ENCODE results near the gene DHX38.
"Not testable (repeated sequence)": the region's sequence is repeated elsewhere in the genome, so short reads cannot be mapped to it uniquely, and the experiment has no call there.

Gene DHX38

GRCh38 chr16:72060405-72060804 is 33.2 kb upstream of the DHX38 start:
- Histone ChIP-seq H3K9me3 (ENCODE audit: control insufficient read depth in 1 of 2, low read length in 2 of 2) (no peaks in the 10 kb centered on the region), H3K36me3 (ENCODE audit: control insufficient read depth in 1 of 2, insufficient read depth in 2 of 2, low read length in 2 of 2) (peaks cover 0 to 3% of the 10 kb centered on the region in 2 donors), H3K27me3 (ENCODE audit: control insufficient read depth in 1 of 2, insufficient read depth in 2 of 2, low read length in 2 of 2) (no peaks in the 10 kb centered on the region), H3K9ac (ENCODE audit: low read depth in 1 of 2, low read length in 2 of 2) (no peak overlapping the region), H3K4me1 (ENCODE audit: control insufficient read depth in 1 of 2, insufficient read depth in 2 of 2, low read length in 2 of 2) (no peaks in the 10 kb centered on the region), H3K4me3 (ENCODE audit: low read depth in 1 of 2, low read length in 2 of 2) (no peak overlapping the region), H3K27ac (ENCODE audit: low read depth, low read length) (no peak overlapping the region)

DNA sequence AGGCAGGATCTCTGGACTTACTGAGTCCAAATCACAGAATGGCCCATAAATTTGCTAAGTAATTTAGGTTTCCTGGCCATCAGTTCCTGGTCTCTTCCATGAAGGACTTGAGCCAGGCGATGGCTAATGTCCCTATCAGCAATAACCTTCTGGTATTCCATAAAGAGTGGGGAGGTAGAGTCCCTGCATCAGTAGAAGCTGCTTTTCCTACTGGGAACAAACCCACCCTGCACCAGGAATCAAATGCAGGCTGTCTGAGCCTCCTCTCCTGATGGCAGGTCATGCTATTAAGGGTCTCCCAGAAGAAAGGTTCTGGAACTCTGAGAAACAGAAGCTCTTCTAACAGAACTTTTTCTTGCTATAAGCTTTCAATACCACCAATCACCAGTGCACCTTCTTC is 32.1 kb upstream of the DHX38 start:
- H3K36me3 ChIP-seq (ENCODE audit: control insufficient read depth in 1 of 2, insufficient read depth in 2 of 2, low read length in 2 of 2) = peaks cover 0 to 3% of the 10 kb centered on the region in 2 donors
- no peak overlapping the region for H3K27ac ChIP-seq (ENCODE audit: low read depth, low read length)
- no peaks in the 10 kb centered on the region for H3K4me1 ChIP-seq (ENCODE audit: control insufficient read depth in 1 of 2, insufficient read depth in 2 of 2, low read length in 2 of 2)
- H3K4me3 ChIP-seq (ENCODE audit: low read depth in 1 of 2, low read length in 2 of 2) = no peak overlapping the region
- no peaks in the 10 kb centered on the region for H3K9me3 ChIP-seq (ENCODE audit: control insufficient read depth in 1 of 2, low read length in 2 of 2)
- H3K9ac ChIP-seq (ENCODE audit: low read depth in 1 of 2, low read length in 2 of 2) = no peak overlapping the region
- H3K27me3 ChIP-seq (ENCODE audit: control insufficient read depth in 1 of 2, insufficient read depth in 2 of 2, low read length in 2 of 2) = no peaks in the 10 kb centered on the region

GRCh38 chr16:72064361-72064894 is 29.2 kb upstream of the DHX38 start:
- no peaks in the 10 kb centered on the region for H3K4me1 ChIP-seq (ENCODE audit: control insufficient read depth in 1 of 2, insufficient read depth in 2 of 2, low read length in 2 of 2)
- H3K9ac ChIP-seq (ENCODE audit: low read depth in 1 of 2, low read length in 2 of 2) = no peak overlapping the region
- peaks cover 0 to 3% of the 10 kb centered on the region in 2 donors for H3K36me3 ChIP-seq (ENCODE audit: control insufficient read depth in 1 of 2, insufficient read depth in 2 of 2, low read length in 2 of 2)
- H3K4me3 ChIP-seq (ENCODE audit: low read depth in 1 of 2, low read length in 2 of 2) = no peak overlapping the region
- H3K9me3 ChIP-seq (ENCODE audit: control insufficient read depth in 1 of 2, low read length in 2 of 2) = no peaks in the 10 kb centered on the region
- no peaks in the 10 kb centered on the region for H3K27me3 ChIP-seq (ENCODE audit: control insufficient read depth in 1 of 2, insufficient read depth in 2 of 2, low read length in 2 of 2)
- no peak overlapping the region for H3K27ac ChIP-seq (ENCODE audit: low read depth, low read length)

DNA sequence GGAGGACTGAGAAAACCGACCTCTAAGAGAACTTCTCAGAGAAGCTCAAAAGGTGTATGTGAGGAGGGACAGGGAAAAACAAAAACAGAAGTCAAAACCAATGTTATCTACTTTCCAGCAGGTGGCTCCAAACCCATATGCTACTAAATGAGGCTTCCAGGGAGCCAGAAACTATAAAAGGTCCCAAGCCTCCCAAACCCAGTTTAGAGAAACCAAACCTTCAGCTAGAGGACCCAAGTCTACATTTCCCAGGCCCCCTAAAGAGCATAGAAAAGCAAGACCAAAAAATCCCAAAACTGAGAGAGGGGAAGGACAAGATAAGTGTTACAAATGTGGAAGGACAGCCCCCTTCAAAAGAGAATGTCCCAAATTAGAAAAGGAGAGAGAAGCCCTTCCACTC is 26.9 kb upstream of the DHX38 start:
- H3K4me1 ChIP-seq (ENCODE audit: control insufficient read depth in 1 of 2, insufficient read depth in 2 of 2, low read length in 2 of 2) = no peaks in the 10 kb centered on the region

GRCh38 chr16:72068930-72069329 is 24.7 kb upstream of the DHX38 start:
- H3K27ac ChIP-seq (ENCODE audit: low read depth, low read length) = no peak overlapping the region
- H3K27me3 ChIP-seq (ENCODE audit: control insufficient read depth in 1 of 2, insufficient read depth in 2 of 2, low read length in 2 of 2) = no peaks in the 10 kb centered on the region
- H3K9ac ChIP-seq (ENCODE audit: low read depth in 1 of 2, low read length in 2 of 2) = no peak overlapping the region
- H3K36me3 ChIP-seq (ENCODE audit: control insufficient read depth in 1 of 2, insufficient read depth in 2 of 2, low read length in 2 of 2) = peaks cover 0 to 3% of the 10 kb centered on the region in 2 donors
- H3K9me3 ChIP-seq (ENCODE audit: control insufficient read depth in 1 of 2, low read length in 2 of 2) = no peaks in the 10 kb centered on the region
- H3K4me3 ChIP-seq (ENCODE audit: low read depth in 1 of 2, low read length in 2 of 2) = no peak overlapping the region
- peaks cover 6 to 12% of the 10 kb centered on the region in 2 donors for H3K4me1 ChIP-seq (ENCODE audit: control insufficient read depth in 1 of 2, insufficient read depth in 2 of 2, low read length in 2 of 2)

More for the DNA sequence above, 26.9 kb upstream of the DHX38 start:
- Histone ChIP-seq H3K36me3 (ENCODE audit: control insufficient read depth in 1 of 2, insufficient read depth in 2 of 2, low read length in 2 of 2) (peaks cover 0 to 3% of the 10 kb centered on the region in 2 donors), H3K4me3 (ENCODE audit: low read depth in 1 of 2, low read length in 2 of 2) (no peak overlapping the region), H3K9me3 (ENCODE audit: control insufficient read depth in 1 of 2, low read length in 2 of 2) (no peaks in the 10 kb centered on the region), H3K9ac (ENCODE audit: low read depth in 1 of 2, low read length in 2 of 2) (no peak overlapping the region), H3K27me3 (ENCODE audit: control insufficient read depth in 1 of 2, insufficient read depth in 2 of 2, low read length in 2 of 2) (no peaks in the 10 kb centered on the region), H3K27ac (ENCODE audit: low read depth, low read length) (no peak overlapping the region)

GRCh38 chr16:72072514-72073342 is 20.9 kb upstream of the DHX38 start:
- Histone ChIP-seq H3K36me3 (ENCODE audit: control insufficient read depth in 1 of 2, insufficient read depth in 2 of 2, low read length in 2 of 2) (no peaks in the 10 kb centered on the region), H3K27ac (ENCODE audit: low read depth, low read length) (no peak overlapping the region), H3K4me3 (ENCODE audit: low read depth in 1 of 2, low read length in 2 of 2) (no peak overlapping the region)

GRCh38 chr16:72073560-72074230 is 20.0 kb upstream of the DHX38 start:
- no peaks in the 10 kb centered on the region for H3K36me3 ChIP-seq (ENCODE audit: control insufficient read depth in 1 of 2, insufficient read depth in 2 of 2, low read length in 2 of 2)
- H3K4me1 ChIP-seq (ENCODE audit: control insufficient read depth in 1 of 2, insufficient read depth in 2 of 2, low read length in 2 of 2) = peaks cover 12 to 13% of the 10 kb centered on the region in 2 donors
- H3K27ac ChIP-seq (ENCODE audit: low read depth, low read length) = no peak overlapping the region
- H3K9me3 ChIP-seq (ENCODE audit: control insufficient read depth in 1 of 2, low read length in 2 of 2) = no peaks in the 10 kb centered on the region
- H3K4me3 ChIP-seq (ENCODE audit: low read depth in 1 of 2, low read length in 2 of 2) = no peak overlapping the region
- no peak overlapping the region for H3K9ac ChIP-seq (ENCODE audit: low read depth in 1 of 2, low read length in 2 of 2)
- no peaks in the 10 kb centered on the region for H3K27me3 ChIP-seq (ENCODE audit: control insufficient read depth in 1 of 2, insufficient read depth in 2 of 2, low read length in 2 of 2)

More at GRCh38 chr16:72072514-72073342, 20.9 kb upstream of the DHX38 start:
- Histone ChIP-seq H3K4me1 (ENCODE audit: control insufficient read depth in 1 of 2, insufficient read depth in 2 of 2, low read length in 2 of 2) (peaks cover 12 to 13% of the 10 kb centered on the region in 2 donors), H3K27me3 (ENCODE audit: control insufficient read depth in 1 of 2, insufficient read depth in 2 of 2, low read length in 2 of 2) (no peaks in the 10 kb centered on the region), H3K9ac (ENCODE audit: low read depth in 1 of 2, low read length in 2 of 2) (no peak overlapping the region), H3K9me3 (ENCODE audit: control insufficient read depth in 1 of 2, low read length in 2 of 2) (no peaks in the 10 kb centered on the region)

GRCh38 chr16:72075067-72075466 is 18.6 kb upstream of the DHX38 start:
- H3K4me3 ChIP-seq (ENCODE audit: low read depth in 1 of 2, low read length in 2 of 2); H3K27ac ChIP-seq (ENCODE audit: low read depth, low read length); H3K27me3 ChIP-seq (ENCODE audit: control insufficient read depth in 1 of 2, insufficient read depth in 2 of 2, low read length in 2 of 2); H3K9ac ChIP-seq (ENCODE audit: low read depth in 1 of 2, low read length in 2 of 2); H3K36me3 ChIP-seq (ENCODE audit: control insufficient read depth in 1 of 2, insufficient read depth in 2 of 2, low read length in 2 of 2); H3K9me3 ChIP-seq (ENCODE audit: control insufficient read depth in 1 of 2, low read length in 2 of 2): not testable (repeated sequence)
- H3K4me1 ChIP-seq (ENCODE audit: control insufficient read depth in 1 of 2, insufficient read depth in 2 of 2, low read length in 2 of 2) = peaks cover 12 to 13% of the 10 kb centered on the region in 2 donors

DNA sequence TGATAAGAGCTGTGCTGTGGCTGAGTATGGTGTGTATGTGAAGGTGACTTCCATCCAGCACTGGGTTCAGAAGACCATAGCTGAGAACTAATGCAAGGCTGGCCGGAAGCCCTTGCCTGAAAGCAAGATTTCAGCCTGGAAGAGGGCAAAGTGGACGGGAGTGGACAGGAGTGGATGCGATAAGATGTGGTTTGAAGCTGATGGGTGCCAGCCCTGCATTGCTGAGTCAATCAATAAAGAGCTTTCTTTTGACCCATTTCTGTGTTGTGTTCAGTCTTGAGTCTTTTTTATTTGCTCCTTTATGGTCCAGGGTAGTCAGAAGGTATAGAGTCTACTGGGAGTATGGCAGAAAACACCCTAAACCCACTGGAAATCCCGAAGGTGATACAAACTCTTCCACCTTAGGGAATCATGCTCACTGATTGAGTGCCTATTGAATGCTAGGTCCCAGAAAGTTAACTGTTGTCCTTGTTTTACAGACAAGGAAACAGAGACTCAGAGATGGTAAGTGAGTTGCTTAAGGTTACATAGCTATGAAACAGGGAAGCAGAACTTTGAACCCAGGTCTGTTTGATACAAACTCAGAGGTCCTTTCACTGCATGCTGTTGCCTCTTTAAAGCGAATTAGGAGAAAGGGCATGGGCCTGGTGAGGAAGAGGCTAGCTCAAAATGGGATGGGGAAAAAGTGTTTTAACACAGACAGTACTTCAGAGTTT is 16.5 kb upstream of the DHX38 start:
- not testable (repeated sequence) for H3K27ac ChIP-seq (ENCODE audit: low read depth, low read length); H3K27me3 ChIP-seq (ENCODE audit: control insufficient read depth in 1 of 2, insufficient read depth in 2 of 2, low read length in 2 of 2); H3K9ac ChIP-seq (ENCODE audit: low read depth in 1 of 2, low read length in 2 of 2); H3K9me3 ChIP-seq (ENCODE audit: control insufficient read depth in 1 of 2, low read length in 2 of 2); H3K36me3 ChIP-seq (ENCODE audit: control insufficient read depth in 1 of 2, insufficient read depth in 2 of 2, low read length in 2 of 2); H3K4me3 ChIP-seq (ENCODE audit: low read depth in 1 of 2, low read length in 2 of 2)
- peaks cover 12 to 13% of the 10 kb centered on the region in 2 donors for H3K4me1 ChIP-seq (ENCODE audit: control insufficient read depth in 1 of 2, insufficient read depth in 2 of 2, low read length in 2 of 2)

All from duodenal mucosa (tissue), 2 donors.